NCI-H128 (cell line): Measurements from ENCODE around the gene COQ8A.

Experiments
- DNase-seq: peaks from one replicate; lab custom pipeline; 2025; ENCODE audit not compliant: unreplicated experiment; lab: John Stamatoyannopoulos, UW

The COQ8A gene

DNA sequence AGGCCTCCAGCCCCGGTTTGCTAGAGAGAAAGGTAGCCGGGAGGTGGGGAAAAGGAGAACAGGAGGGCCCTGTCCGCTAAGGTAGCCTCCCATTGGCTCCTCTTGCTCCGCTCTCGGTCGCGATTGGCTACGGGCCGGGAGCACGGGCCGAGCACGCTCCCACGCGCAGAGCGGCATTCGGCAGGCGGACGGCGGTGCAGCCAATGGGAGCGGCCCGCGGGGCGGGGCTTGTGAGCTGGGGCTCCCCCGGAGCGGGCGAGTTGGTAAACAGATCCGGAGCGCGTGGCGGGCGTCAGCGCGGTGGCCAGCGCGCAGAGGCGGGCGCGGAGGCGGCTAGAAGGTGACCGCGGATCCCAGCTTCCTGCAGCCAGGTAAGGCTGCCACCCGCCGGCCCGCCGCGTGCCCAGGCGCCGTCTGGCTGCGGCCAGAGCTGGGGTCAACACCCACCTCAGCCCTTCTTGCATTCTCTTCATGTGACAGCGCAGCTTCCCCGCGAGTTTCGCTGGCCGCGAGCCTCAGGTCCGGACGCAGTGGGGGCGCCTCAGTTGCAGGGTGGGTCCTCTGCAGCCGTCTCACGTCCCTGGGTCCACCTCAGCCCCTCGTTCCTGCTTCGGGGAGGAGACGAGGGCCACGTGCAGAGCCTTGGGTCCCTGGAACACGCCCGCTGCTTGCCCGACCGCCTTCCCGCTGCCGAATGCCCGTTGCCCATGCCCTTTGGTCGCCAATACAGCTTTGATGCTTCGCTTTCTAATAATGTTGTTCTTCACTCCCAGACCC is at the start of gene COQ8A:
TSS of gene COQ8A (plus strand) at position 266 of the 777 bp plus-strand sequence. CDS start 21,092 bp downstream, outside the sequence.
- DNase-seq, result peak; percentile 100

DNA sequence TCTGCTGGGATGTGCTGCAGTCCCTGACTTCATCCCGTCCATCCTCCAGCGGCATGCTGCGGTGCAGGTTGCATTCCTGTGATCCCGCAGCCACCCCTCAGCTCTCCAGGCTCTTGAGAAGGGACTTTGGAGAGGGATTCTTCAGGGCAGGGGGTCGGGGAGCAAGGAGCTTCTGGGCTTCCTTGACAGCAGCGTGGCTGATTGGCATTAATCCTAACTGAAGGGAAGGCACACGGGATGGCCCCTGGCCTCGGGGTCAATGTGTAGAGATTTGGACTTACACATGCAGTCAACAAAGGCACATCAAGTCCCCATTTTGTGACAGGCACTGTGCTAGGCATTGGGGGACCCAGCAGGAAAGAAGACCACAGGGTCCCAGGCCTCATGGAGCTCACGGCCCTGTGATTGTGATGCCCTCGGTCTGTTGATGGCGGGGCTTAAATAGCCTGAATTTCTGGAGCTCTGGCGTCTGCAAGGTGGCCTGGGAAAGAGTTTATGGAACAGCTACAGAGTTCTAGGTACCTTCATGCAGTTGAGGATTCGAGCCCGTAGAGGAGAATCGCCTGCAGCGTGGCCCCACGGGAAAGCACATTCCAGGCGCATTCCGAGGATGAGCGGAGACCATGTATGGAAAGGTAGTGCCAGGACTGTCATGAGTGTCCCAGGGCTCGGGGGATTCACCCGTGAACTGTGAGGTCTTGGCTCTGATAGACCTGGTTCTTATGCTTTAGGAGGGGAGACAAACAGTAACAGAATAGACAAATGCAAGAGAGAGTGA is 49.6 kb upstream of the COQ8A start:
- no peak for DNase-seq

DNA sequence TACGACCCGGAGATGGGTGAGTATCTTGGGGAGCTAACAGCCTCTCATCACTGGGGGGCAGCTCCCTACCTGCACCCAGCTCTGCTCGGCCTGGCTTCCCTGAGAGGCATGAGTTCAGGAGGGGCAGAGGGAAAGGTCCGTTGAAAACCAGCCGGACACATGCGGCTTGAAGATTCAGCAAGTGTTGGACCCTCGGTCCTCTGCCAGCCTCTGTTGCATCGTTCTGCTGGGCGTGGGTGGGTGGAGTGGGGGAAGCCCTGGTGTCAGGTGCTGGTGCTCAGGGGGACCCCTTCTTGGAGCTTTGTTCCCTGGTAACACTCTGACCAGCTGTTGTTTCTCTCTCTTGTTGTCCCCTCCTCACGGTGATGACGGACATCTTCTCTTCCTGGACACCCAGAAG is 48.7 kb upstream of the COQ8A start:
- no peak for DNase-seq

DNA sequence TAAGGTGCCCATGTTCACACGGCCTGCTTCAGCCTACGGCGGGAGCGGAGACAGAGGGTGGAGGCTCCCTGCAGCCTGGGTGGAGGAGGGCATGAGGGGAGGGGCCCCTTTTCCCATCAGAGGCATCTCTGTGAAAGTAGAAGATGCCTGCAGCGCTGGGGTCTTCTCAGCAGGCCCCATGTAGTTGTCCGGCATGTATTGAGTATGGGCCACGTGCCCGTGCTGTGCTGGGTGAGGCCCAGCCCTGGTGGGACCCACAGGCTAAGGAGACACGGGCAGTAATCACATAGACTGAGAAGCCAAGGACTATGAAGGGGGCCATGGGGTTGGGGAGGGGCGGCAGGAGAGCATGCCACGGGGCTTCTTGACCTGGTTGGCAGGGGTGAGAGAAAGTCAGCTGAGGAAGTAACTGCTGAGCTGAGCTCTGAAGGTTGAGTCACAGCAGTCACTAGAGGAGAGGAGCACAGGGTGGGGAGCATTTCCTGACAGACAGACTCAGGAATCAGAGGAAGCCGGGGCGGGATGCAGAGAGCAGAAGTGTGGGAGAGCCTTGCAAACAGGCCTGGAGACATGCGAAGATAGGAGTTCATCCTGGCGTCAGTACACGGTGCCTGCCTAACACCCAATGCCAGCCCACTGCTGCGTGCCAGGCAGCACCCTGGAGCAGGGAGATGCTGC is 48.1 kb upstream of the COQ8A start:
- DNase-seq, result no peak

DNA sequence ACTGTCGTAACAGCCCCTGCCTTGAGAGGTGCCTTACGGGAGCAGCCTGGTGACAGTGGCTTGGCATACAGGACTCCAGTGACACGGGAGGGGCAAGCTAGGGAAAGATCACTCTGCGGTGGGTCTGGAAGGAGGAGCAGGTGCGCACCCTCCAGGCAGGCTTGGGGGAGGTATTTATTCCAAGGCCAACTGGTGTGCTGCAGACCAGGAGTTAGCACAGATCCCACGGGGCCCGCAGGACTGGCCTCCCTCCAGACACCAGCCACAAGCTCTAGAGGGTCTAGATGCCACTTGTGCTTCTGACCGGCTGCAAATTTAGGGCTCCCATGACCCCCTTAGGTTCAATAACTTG is 47.6 kb upstream of the COQ8A start:
- DNase-seq, result no peak

DNA sequence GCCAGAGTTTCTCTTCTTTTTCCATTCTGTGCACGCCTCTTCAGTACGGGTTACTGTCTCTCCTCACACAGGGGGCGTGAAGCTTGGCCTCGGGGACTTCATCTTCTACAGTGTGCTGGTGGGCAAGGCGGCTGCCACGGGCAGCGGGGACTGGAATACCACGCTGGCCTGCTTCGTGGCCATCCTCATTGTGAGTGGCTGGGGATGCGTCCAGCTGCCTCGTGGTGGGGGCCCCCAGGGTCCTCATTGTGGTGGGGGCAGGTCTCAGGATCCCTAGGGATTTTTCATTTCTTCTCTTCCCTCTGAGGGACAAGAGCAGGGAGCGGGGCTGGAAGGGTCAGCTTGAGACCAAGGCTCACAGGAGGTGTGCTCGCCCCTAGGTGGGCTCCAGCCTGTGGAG is 46.2 kb upstream of the COQ8A start:
- DNase-seq, result no peak

DNA sequence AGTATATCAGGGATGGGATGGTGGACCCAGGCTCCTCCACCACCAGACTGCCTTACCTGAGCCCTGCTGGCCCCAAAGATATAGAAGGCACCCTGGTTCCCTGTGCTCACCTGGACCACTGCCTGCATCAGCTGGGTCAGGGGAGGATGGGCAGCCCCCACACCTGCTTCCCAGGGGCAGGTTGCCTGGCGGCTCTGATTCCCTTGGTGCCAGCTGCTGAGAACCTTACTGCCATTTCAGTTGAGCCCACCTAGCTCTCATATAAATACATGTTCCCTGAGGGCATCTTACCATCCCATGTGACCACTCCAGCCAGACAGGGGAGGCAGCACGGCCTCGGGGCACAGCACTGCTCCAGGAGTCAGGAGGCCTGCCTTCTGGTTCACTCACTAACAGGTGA is 45.3 kb upstream of the COQ8A start:
- no peak for DNase-seq

DNA sequence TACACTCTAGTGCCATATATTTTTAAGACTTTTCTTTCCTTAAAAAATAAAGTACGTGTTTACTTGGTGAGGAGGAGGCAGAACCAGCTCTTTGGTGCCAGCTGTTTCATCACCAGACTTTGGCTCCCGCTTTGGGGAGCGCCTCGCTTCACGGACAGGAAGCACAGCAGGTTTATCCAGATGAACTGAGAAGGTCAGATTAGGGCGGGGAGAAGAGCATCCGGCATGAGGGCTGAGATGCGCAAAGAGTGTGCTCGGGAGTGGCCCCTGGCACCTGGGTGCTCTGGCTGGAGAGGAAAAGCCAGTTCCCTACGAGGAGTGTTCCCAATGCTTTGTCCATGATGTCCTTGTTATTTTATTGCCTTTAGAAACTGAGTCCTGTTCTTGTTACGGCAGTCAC is 44.5 kb upstream of the COQ8A start:
- DNase-seq, result no peak

DNA sequence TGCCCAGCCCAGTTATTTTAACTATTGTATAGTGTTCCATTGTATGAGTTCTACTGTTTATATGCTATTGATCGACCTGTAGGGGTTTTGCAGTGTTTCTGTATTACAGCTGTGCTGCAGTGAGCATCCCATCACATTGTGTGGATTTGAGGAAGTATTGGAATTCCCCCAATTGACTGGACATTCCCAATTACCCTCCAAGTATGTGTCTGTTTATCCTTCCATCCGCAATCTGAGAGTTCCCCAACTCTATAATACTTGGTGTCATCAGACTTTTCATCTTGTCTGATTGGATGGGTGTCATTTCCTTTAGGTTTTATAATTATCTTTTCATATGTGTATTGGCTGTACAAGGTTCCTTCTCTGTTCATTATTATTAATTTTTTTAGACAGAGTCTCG is 41.8 kb upstream of the COQ8A start:
- DNase-seq, result no peak

DNA sequence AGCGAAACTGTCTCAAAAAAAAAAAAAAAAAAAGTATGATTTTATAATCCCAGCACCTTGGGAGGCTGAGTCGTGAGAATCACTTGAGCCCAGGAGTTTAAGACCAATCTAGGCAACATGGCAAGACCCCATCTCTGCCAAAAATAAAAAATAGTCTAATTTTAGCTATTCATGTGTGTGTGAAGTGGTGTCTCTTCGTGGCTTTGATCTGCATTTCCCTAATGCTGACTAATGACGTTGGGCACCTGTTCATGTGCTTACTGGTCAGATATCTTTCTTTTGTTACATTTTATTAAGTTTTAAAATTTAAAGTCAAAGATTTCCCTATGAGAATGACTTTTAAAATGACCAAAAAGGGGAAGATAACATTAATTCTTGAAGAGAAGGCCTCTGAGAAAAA is 38.7 kb upstream of the COQ8A start:
- DNase-seq, result no peak

DNA sequence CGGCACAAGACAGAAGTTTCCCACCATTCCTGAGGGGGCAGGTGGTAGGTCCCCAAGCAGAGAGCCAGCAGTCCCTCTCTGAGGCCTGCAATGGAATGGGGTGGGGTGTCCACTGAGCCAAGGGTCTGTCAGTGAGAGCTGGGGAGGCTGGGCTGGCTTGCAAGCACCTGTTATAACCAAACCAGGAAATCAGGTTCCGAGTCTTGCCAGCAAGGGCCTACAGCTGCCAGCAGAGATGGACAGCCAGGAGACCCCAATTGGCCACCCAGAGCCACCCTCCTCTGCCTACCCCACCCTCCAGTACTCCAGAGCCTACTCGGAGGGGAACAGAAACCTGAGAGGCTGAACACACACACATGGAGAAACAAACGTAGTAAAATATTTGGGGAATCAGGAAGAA is 37.5 kb upstream of the COQ8A start:
- no peak for DNase-seq

DNA sequence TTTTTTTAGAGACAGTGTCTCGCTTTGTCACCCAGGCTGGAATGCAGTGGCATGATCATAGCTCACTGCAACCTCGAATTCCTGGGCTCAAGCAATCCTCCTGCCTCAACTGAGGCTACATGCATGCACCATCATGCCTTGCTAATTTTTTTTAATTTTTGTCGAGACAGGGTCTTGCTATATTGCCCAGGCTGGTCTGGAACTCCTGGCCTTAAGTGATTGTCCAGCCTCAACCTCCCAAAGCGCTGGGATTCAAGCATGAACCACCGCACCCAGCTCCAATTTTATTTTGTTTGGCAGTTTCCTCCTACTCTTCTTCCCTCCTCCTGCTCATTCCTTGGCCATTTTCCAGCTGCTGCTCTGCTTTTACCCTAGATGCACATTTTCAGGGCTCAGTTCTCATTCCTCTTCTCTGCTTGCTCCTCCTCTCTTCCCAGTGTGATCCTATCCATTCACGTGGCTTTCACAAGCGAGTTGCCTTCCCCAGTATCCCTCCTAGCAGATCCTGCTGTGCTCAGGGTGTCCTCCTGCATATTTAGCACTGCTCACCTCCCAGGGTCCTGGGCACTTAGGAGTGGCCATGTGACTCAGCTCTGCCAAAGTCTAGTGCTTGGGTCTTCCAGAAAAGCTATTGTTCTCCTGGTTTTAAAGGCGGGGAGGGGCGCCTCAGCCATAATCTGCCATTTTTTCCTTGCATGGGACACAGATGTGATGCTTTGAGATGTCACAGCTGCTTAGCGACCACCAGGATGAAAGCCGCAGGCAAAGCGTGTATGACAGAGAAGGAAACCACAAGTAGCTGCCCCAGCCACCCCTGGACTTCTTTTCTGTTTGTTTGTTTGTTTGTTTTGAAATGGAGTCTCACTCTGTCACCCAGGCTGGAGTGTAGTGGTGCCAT is 36.0 kb upstream of the COQ8A start:
- DNase-seq, result no peak

DNA sequence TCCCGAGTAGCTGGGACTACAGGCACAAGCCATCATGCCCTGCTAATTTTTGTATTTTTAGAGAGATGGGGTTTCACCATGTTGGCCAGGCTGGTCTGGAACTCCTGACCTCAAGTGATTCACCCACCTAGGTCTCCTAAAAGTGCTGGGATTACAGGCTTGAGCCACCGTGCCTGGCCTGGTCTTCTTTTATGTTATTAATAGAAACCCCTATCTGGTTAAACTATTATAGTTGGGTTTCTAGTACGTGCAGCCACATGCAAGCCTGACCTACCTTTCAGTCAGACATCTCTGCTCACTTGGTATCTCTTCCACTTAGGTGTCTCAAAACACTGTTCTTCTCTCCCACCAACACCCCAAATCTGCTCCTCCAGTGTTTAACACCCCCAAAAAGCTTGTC is 35.3 kb upstream of the COQ8A start:
- no peak for DNase-seq

DNA sequence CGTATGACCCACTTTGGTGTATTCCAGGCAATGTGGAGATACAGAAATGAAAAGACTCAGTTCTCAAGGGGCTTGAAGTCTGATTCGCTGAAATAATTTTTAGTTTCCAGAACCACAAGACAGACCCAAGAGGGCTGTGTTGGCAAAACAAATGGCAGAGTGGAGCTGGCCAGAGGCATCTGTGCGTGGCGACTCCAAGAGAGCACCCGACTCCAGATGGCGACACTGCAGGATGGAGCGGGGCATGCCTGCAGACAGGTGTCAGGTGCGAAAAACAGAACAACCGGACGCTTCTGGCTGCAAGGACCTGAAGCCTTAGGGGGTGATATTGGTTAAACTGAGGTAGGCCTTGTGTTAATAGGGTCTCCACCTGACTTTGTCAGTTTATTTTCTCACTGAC is 31.7 kb upstream of the COQ8A start:
- DNase-seq, result no peak

DNA sequence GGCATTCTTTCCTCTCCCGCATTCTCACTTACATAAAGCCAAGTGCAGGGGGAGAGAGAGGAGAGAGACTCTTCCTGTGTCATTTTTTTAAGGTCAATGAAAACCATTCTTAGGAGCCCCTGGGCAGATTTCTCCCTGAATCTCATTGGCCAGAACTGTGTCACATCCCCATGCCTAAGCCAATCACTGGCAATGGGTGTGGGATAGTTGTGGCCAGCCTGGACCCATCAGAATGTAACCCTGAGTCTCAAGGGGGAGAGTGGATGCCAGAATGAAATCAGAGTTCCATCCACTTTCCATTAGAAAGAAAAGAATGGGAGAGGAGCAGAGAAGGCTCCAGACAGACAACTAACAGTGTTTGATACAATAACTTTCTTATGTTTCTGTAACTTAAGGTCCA is 31.2 kb upstream of the COQ8A start:
- DNase-seq, result no peak

DNA sequence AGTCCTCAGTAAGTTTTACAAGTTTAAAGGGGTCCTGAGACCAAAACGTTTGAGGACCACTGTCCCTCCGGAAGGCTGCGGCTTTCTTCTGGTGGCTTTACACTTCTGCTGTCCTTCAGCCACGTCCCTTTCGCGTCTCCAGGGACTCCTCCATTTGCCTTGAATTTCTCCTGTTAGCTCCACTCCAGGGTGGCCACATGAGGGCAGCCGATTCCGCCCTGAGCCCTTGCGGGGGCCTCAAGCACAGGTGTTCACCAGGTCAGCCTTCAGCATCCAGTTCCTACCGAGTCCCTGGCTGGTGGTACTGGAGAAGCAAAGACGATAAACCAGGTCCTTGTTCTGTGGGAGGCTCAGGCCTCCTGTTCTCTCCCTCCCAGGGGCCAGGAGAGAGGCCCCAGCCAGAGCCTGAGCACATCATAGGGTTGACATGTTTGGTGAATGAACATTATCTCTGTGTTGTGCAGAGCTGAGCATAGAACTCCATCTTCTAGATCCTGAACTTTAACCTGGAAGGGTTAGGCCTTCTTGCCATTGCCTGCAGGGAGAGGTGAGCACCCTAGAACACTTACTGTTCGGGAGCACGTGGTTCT is 27.4 kb upstream of the COQ8A start:
- DNase-seq, result peak; percentile 14

DNA sequence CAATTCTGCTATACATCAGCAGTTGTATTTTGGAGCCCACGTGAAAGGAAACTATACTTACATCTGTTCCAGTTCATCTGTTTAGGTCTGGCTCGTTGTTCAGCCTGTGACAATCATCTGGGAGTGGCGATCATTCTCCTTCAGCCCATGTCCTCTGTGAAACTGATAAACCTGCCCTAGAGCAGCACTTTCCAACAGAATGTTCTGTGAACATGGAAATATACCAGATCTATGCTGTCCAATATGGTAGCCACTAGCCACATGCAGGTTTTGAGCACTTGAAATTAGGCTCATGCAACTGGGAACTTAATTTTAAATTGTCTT is 24.5 kb upstream of the COQ8A start:
- no peak for DNase-seq

DNA sequence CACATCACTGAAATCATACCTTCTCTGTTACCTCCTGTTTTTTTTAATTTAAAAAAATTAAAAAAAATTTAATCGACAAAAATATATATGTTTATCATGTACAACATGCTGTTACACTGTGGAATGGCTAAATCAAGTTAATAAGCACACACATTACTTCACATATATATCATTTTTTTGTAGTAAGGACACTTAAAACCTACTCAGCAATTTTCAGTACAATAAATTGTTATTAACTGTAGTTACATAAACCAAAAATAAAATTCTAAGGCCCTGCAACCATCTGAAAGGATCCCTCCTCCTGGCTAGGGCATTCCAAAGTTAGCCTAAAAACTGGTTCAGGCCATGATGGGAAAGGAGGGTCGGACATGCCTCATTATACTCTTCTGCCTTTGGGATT is 23.6 kb upstream of the COQ8A start:
- no peak for DNase-seq

DNA sequence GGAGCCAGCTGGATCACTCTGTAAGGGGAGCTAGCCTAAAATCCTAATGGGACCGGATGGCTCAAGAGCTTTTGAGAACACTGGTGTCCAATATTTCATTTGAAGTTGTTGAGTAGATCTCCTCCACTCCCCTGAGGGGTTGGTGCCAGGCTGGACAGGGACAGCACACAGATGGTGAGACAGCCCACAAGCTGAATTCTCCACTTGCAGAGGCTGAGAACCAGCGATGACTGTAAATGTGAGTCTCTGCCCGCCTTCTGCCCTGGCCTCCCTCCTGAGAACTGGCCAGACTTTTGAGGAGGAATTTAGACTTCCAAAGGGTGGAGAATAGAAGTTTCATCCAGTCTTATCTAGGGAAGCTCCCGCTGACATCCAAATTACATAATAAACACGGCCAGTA is 20.5 kb upstream of the COQ8A start:
- DNase-seq, result no peak

DNA sequence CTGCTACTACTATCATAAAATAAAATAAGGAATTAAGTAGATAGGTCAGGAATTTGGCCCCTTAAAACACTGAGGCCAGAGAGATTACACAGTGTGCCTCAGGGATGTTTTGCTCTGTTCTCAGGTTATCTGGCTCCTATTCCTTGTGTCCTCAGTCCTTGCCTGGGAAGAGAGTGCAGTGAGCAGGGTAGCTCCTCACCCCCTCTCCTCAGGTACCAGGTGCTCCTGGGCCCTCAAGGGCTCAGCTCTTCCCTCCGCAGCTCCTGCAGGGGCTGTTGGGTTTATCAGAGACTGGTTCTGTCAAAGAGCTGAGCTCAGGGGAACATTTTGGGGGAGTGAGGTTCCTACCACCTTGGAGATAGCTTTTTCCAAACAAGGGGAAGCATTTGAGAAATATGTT is 20.1 kb upstream of the COQ8A start:
- no peak for DNase-seq

DNA sequence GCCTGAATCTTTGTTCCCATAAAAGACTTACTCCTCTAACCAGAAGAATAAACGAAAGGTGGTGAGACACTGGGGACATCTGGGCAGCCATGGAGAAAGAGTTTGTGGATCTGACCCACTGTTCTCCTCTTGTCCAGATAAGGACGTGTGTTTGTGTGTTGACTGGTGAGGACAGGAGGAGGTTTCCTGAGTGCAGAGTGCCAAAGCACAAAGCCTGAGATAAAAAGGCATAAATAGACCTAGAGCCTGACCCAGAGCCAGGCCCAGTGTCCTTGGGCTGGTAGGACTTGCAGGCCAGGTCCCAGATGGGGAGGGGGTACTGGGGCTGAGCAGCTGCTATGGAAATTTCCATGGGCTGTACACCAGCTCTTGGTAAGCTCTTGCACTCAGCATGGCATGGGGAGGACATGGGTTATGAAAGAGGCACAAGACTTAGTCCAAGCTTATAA is 19.6 kb upstream of the COQ8A start:
- no peak for DNase-seq
